ENCODE results near the gene SLC7A9. TPM values are rescaled to one million over a fixed set of nuclear protein-coding genes. Genes with fewer than 3 reads are reported as not detected.
"Not testable (repeated sequence)": the region's sequence is repeated elsewhere in the genome, so short reads cannot be mapped to it uniquely, and the experiment has no call there.

The SLC7A9 gene
- total RNA-seq, 1 donor from 2014 or later = 0.33 TPM

DNA sequence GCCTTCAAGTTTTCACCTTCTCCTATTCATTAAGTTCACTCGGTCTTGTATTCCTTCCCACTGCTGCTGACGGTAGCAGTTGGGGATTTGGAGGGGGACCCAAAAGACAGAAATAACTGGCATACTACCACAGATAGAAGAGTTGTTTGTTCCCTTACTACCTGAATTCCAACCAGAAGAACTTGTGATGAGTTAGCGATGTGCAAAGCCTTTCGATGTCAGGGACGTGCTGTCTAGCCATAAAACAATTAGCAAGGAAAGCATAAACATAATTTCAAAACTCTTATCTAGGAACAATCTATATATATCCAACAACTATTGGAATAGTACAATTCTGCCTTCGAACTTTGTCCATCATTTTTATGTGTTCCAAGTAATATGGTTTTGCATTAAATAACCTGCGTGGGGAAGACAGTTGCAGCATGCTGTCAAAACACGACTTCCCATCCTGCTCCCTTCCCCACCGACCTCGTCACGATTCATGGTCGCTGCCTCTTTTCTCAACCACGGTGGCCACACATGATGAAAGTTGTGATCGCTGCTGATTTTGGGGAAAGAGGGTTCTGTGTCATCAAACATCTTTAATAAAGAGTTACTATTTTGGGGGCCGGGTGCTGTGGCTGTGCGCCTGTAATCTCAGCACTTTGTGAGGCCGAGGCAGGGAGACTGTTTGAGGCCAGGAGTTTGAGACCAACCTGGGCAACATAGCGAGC is 3.8 kb upstream of the SLC7A9 start:
- ChIA-PET CTCF (no interaction called here), POLR2A (no interaction called here)
- Mint-ChIP-seq H3K27ac (no peak overlapping the region), H3K4me1 (no peaks in the 10 kb centered on the region), H3K36me3 (ENCODE audit: low read depth) (peaks cover 5% of the 10 kb centered on the region), H3K4me3 (no peak overlapping the region), H3K27me3 (no peaks in the 10 kb centered on the region), H3K9me3 (no peaks in the 10 kb centered on the region)
- no peak for TF ChIP-seq CTCF (IDR thresholded peaks at IDR 0.05)
- intact Hi-C loops (cut with micrococcal nuclease) = no loop called here
- DNase-seq (no peak), ATAC-seq (ENCODE audit: low read depth) (no peak)

DNA sequence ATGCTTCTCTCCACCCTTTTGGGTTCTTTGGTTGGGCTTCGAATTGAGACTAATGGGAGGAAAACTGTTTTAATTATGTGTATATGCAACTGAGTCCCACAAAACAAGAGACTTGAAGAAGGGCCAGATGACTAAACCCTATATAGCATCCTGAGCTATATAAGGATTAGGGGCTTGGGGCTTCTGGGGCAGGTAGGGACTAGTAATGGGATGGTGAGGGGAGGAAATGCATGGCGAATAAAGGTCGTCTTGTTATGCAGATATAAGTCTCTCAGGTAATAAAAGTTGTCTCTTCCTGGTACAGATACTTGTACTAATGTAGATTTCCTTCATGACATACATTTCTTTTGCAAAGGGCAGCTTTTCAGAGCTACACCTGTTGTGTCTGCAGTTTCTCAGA is 2.8 kb upstream of the SLC7A9 start:
- Mint-ChIP-seq H3K27me3 (no peaks in the 10 kb centered on the region), H3K9me3 (no peaks in the 10 kb centered on the region), H3K27ac (no peak overlapping the region), H3K4me3 (no peak overlapping the region), H3K4me1 (no peaks in the 10 kb centered on the region), H3K36me3 (ENCODE audit: low read depth) (no peaks in the 10 kb centered on the region)
- POLR2A ChIA-PET = no interaction called here
- no peak for TF ChIP-seq CTCF (IDR thresholded peaks at IDR 0.05)
- ATAC-seq (ENCODE audit: low read depth) = no peak
- intact Hi-C loops (cut with micrococcal nuclease) = no loop called here
- CTCF ChIA-PET = no interaction called here
- DNase-seq = no peak

DNA sequence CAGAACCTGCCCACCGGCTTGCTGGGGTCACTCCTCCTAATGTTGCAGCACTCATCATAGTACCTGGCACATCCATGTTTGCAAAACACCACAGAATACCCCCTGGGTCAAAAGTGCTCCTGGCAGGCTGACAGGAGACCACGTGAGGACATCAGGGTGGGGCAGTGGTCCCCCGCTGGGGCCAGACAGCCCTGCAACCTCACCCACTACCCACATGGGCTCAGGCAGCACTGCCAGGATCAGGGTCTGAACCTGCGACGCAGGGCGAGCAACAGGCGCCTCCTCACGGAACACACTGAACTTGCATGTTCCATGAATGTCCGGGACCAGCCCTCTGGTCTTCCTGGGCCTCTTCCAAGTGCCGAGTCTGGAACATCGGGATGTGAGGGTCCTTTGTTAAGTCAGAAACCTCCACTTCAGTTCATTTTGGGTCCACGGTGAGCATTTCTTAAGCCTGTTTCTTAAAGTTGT is 1.4 kb upstream of the SLC7A9 start:
- intact Hi-C loops (cut with micrococcal nuclease) = no loop called here
- DNase-seq = no peak
- Mint-ChIP-seq H3K4me1 (no peaks in the 10 kb centered on the region), H3K27ac (no peak overlapping the region), H3K36me3 (ENCODE audit: low read depth) (no peaks in the 10 kb centered on the region), H3K4me3 (no peak overlapping the region), H3K27me3 (no peaks in the 10 kb centered on the region), H3K9me3 (no peaks in the 10 kb centered on the region)
- ChIA-PET CTCF (no interaction called here), POLR2A (no interaction called here)
- ATAC-seq (ENCODE audit: low read depth) = no peak
- TF ChIP-seq CTCF (IDR thresholded peaks at IDR 0.05) = no peak

DNA sequence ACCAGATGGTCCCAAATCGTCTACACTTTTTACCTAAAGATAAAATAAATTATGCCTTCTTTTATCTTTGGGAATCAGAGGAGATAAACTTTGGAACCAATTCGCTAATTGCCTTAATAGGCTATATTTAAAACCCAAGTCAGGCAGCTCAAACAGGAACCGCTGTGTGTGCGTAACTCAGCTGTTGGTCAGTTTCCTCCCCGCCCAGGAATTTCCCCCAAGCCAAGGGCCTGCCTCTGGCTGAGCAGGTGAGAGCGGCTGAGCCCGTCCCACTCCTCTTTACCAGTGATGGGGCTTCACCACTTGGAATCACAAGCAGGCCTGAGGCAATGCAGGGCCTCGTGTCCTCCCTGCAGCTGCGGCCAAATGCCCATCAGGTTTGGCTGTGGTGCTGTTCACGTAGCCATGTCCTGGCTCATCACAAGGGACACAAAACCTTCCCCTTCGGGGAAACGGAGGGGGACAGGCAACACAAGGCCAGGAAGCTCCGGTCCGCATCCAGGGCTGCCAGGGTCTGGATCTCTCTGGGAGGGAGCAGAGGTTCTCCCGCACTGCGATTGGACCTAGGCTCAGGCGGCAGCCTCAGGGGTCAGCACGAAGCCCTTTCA is 503 bp upstream of the SLC7A9 start:
- intact Hi-C loops (cut with micrococcal nuclease) = no loop called here
- TF ChIP-seq CTCF (IDR thresholded peaks at IDR 0.05) = no peak
- ChIA-PET CTCF (no interaction called here), POLR2A (no interaction called here)
- Mint-ChIP-seq H3K4me1 (no peaks in the 10 kb centered on the region), H3K36me3 (ENCODE audit: low read depth) (no peaks in the 10 kb centered on the region), H3K9me3 (no peaks in the 10 kb centered on the region), H3K27me3 (no peaks in the 10 kb centered on the region), H3K27ac (no peak overlapping the region), H3K4me3 (no peak overlapping the region)
- DNase-seq = no peak
- ATAC-seq (ENCODE audit: low read depth) = no peak

DNA sequence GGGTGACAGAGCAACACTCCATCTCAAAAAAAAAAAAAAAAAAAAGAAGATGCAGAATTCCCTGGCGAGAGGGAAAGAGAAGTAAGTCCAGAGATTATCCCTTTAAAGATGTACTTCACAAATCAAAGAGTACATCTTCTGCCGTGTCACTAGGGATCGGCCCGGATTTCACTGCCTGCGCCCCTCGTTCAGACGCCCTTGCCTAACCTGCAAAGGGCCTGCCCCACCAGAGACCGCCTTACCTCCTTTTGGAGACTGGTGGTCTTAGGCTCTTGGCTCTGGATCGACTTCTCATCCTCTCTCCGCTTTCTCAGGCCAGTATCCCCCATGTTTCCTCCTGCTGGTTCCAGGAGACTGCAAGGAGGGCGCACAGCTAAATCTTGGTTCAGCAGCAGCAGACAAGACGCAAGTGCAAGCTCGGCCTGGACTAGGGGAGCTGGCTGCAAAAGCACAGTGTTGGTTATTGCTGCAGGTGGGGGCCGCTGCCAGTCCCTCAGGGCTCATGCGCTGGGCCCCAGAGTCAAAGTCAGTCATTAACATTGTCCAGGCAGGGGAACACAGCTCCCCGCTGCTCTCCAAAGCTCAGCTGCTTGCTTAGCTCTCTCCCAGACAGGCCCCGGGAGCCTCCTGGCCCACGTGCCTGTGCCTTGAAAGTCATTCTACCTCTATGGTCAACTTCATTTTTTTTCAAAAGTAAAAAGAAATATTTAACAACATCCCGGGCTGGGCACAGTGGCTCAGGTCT is 1.2 kb downstream of the SLC7A9 start:
- ChIA-PET POLR2A (no interaction called here), CTCF (no interaction called here)
- Mint-ChIP-seq H3K4me1 (no peaks in the 10 kb centered on the region), H3K27ac (no peak overlapping the region), H3K4me3 (no peak overlapping the region), H3K27me3 (no peaks in the 10 kb centered on the region), H3K36me3 (ENCODE audit: low read depth) (no peaks in the 10 kb centered on the region), H3K9me3 (no peaks in the 10 kb centered on the region)
- ATAC-seq (ENCODE audit: low read depth) (no peak), DNase-seq (no peak)
- intact Hi-C loops (cut with micrococcal nuclease) = no loop called here
- TF ChIP-seq CTCF (IDR thresholded peaks at IDR 0.05) = no peak

DNA sequence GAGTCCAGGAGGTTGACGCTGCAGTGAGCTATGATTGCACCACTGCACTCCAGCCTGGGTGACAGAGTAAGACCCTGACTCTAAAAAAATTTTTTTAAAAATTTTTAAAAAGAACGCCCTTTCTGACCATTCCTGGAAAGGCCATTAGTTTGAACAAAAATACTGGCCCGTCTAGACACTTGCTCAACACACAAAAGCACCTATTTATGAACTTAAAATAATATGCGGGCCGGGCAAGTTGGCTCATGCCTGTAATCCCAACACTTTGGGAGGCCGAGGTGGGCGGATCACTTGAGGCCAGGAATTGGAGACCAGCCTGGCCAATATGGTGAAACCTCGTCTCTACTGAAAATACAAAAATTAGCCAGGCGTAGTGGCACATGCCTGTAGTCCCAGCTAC is 2.1 kb downstream of the SLC7A9 start:
- CTCF ChIA-PET; intact Hi-C loops (cut with micrococcal nuclease); H3K4me3 Mint-ChIP-seq; H3K4me1 Mint-ChIP-seq; ATAC-seq (ENCODE audit: low read depth); DNase-seq; H3K36me3 Mint-ChIP-seq (ENCODE audit: low read depth); H3K9me3 Mint-ChIP-seq; H3K27ac Mint-ChIP-seq; H3K27me3 Mint-ChIP-seq: not testable (repeated sequence)
- POLR2A ChIA-PET = interaction anchor here (0.7 kb wide), 1 partner anchor 11 kb away, joined by 6 read pairs; no protein-coding TSS in a partner anchor

Measured in activated B cell treated with CpG ODN at 0.5 μM for 24 hours (primary cell).